Measurements from ENCODE around the gene AMMECR1L. TPM values are rescaled to one million over a fixed set of nuclear protein-coding genes. Genes with fewer than 3 reads are reported as not detected.
"Not testable (repeated sequence)": the region's sequence is repeated elsewhere in the genome, so short reads cannot be mapped to it uniquely, and the experiment has no call there.

The AMMECR1L gene
- total RNA-seq, 1 donor from 2014 or later: 9.7 TPM

DNA sequence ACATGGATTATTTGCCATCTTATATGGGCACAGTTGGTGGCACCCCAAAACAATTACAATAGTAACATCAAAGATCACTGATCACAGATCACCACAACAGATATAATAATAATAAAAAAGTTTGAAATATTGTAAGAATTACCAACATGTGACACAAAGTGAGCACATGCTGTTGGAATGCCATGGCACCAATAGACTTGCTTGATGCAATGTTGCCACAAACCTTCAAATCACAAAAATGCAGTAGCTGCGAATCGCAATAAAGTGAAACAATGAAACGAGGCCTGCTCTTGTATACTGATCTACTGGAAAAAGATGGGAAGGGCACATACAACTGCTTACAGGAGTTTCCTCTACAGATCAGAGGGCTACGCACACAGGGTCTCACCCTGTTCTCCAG lies 32.2 kb upstream of the AMMECR1L start:
- H3K4me3 ChIP-seq: no peak overlapping the region
- no peaks in the 10 kb centered on the region for H3K4me1 ChIP-seq
- peaks cover 6% of the 10 kb centered on the region for H3K9me3 ChIP-seq (replicated peaks)
- intact Hi-C loops (cut with micrococcal nuclease): no loop called here
- TF ChIP-seq, protein P1, sequence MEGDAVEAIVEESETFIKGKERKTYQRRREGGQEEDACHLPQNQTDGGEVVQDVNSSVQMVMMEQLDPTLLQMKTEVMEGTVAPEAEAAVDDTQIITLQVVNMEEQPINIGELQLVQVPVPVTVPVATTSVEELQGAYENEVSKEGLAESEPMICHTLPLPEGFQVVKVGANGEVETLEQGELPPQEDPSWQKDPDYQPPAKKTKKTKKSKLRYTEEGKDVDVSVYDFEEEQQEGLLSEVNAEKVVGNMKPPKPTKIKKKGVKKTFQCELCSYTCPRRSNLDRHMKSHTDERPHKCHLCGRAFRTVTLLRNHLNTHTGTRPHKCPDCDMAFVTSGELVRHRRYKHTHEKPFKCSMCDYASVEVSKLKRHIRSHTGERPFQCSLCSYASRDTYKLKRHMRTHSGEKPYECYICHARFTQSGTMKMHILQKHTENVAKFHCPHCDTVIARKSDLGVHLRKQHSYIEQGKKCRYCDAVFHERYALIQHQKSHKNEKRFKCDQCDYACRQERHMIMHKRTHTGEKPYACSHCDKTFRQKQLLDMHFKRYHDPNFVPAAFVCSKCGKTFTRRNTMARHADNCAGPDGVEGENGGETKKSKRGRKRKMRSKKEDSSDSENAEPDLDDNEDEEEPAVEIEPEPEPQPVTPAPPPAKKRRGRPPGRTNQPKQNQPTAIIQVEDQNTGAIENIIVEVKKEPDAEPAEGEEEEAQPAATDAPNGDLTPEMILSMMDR (IDR thresholded peaks at IDR 0.05; ENCODE audit: borderline replicate concordance): no peak
- H3K27ac ChIP-seq (replicated peaks): no peak overlapping the region
- H3K36me3 ChIP-seq: no peaks in the 10 kb centered on the region
- DNase-seq: no peak
- no peaks in the 10 kb centered on the region for H3K27me3 ChIP-seq (ENCODE audit: low read depth)

DNA sequence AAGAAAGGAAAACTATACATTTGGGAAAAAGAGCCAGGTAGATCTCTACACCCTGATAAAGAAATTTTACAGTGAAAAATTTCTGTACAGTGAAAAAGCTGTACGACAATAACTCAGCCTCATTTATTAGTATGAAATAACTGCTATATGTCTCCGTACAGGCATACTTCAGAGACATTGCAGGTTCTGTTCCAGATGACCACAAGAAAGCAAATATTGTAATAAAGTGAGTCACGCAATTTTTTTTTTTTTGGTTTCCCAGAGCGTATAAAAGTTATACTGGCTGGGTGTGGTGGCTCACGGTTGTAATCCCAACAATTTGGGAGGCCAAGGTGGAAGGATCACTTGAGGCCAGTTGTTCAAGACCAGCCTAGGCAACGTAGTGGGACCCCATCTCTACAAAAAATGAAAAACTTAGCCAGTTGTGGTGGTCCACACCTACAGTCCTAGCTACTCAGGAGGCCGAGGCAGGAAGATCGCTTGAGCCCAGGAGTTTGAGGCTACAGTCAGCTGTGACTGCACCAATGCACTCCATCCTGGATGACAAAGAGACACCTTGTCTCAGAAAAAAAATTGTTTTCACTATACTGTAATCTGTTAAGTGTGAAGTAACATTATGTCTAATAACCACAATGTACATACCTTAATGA lies 28.2 kb upstream of the AMMECR1L start:
- Histone ChIP-seq H3K27me3 (ENCODE audit: low read depth) (peaks cover 5% of the 10 kb centered on the region), H3K4me3 (no peak overlapping the region), H3K9me3 (replicated peaks) (peaks cover 6% of the 10 kb centered on the region), H3K4me1 (no peaks in the 10 kb centered on the region), H3K27ac (replicated peaks) (no peak overlapping the region), H3K36me3 (no peaks in the 10 kb centered on the region)
- no peak for DNase-seq
- intact Hi-C loops (cut with micrococcal nuclease): no loop called here
- TF ChIP-seq, protein P1 (IDR thresholded peaks at IDR 0.05; ENCODE audit: borderline replicate concordance): no peak

DNA sequence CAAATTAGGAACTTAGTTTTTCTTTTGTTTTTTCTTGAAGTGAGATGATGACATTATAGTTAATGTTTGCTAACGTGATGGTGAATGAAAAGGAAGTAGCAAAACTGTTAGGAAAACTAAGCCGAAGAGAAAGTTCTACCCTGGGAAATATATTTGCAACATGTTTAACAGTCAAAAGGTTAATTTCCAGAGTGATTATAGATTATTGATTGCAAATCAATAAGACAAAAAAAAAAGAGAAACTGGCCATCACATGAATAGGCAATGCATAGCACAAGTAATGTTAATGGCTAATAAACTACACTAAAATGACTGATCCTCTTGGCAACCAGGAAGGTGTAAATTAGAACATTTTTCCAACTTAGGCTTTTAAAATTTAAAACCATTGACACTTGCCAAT lies 26.0 kb upstream of the AMMECR1L start:
- TF ChIP-seq, protein P1 (IDR thresholded peaks at IDR 0.05; ENCODE audit: borderline replicate concordance): no peak
- Histone ChIP-seq H3K36me3 (no peaks in the 10 kb centered on the region), H3K27ac (replicated peaks) (no peak overlapping the region), H3K4me1 (no peaks in the 10 kb centered on the region), H3K27me3 (ENCODE audit: low read depth) (peaks cover 11% of the 10 kb centered on the region), H3K4me3 (no peak overlapping the region), H3K9me3 (replicated peaks) (peaks cover 3% of the 10 kb centered on the region)
- intact Hi-C loops (cut with micrococcal nuclease): no loop called here
- no peak for DNase-seq

DNA sequence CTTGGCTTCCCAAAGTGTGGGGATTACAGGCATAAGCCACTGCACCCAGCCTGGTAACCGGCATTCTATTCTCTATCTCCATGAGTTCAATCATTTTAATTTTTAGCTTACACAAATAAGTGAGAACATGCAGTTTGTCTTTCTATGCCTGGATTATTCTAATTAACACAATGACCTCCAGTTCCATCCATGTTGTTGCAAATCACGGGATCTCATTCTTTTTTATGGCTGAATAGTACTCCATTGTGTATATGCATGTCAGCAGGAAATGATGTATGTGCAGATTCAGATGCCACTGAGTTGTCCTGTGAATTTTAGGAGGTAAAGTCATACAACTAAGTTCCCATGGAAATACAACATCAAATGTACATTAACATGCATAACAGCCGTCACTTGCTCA lies 24.7 kb upstream of the AMMECR1L start:
- H3K4me1 ChIP-seq: no peaks in the 10 kb centered on the region
- no peak for DNase-seq
- no peaks in the 10 kb centered on the region for H3K36me3 ChIP-seq
- TF ChIP-seq, protein P1 (IDR thresholded peaks at IDR 0.05; ENCODE audit: borderline replicate concordance): no peak
- no peak overlapping the region for H3K4me3 ChIP-seq
- H3K9me3 ChIP-seq (replicated peaks): no peaks in the 10 kb centered on the region
- H3K27me3 ChIP-seq (ENCODE audit: low read depth): peaks cover 11% of the 10 kb centered on the region
- no peak overlapping the region for H3K27ac ChIP-seq (replicated peaks)
- intact Hi-C loops (cut with micrococcal nuclease): no loop called here

DNA sequence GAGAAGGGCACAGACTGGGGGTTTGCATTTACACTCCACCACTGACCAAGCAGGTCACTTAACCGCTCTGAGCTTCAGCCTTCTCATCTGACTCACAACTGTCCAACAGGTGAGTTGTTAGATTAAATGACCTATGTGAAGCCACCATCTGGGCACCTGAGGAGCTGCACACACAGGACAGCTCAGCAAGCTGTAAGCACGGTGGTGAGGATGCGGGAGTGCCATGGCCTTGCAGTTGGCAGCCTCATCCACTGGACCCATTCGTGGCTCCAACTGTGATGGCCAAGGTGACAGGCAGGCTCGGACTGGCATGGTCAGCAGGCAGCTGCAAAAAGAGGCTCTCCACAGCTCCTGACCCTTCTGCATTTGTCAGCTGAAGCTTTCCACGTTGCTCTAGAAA lies 23.3 kb upstream of the AMMECR1L start:
- no peaks in the 10 kb centered on the region for H3K9me3 ChIP-seq (replicated peaks)
- H3K4me3 ChIP-seq: no peak overlapping the region
- peaks cover 20% of the 10 kb centered on the region for H3K27me3 ChIP-seq (ENCODE audit: low read depth)
- no peak overlapping the region for H3K27ac ChIP-seq (replicated peaks)
- H3K36me3 ChIP-seq: no peaks in the 10 kb centered on the region
- no peak for DNase-seq
- TF ChIP-seq, protein P1 (IDR thresholded peaks at IDR 0.05; ENCODE audit: borderline replicate concordance): no peak
- H3K4me1 ChIP-seq: no peaks in the 10 kb centered on the region
- intact Hi-C loops (cut with micrococcal nuclease): no loop called here

DNA sequence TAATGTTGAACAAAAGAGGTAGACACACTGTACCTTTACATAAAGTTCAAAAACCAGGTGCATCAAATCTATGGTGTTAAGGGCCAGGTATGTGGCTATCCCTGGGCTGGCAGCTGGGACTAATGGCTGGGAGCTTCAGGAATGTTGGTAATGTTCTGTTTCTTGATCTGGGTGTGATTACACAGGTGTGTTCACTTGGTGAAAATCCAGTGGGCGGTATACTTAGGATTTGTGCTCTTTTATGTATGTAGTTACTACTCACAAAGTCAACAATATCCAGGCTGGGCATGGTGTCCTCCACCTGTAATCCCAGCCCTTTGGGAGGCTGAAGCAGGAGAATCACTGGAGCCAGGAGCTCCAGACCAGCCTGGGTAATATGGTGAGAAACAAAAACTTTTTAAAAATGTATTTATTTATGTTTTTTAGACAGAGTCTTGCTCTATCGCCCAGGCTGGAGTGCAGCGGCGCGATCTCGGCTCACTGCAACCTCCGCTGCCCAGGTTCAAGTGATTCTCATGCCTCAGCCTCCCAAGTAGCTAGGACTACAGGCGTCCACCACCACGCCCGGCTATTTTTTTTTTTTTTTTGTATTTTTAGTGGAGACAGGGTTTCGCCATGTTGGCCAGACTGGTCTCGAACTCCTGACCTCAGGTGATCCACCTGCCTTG lies 22.1 kb upstream of the AMMECR1L start:
- H3K27me3 ChIP-seq (ENCODE audit: low read depth): peaks cover 23% of the 10 kb centered on the region
- intact Hi-C loops (cut with micrococcal nuclease); H3K9me3 ChIP-seq (replicated peaks); H3K4me3 ChIP-seq; H3K4me1 ChIP-seq; H3K27ac ChIP-seq (replicated peaks); DNase-seq; H3K36me3 ChIP-seq: not testable (repeated sequence)
